ENCODE measurements around the gene CDS2.

GRCh38 chr20:5197847-5198650 lies 71.2 kb downstream of the CDS2 start:
- TF ChIP-seq CTCF (IDR thresholded peaks at IDR 0.05; ENCODE audit: insufficient read depth, low read length, poor library complexity, severe bottlenecking): no peak
- TF ChIP-seq EZH2phosphoT487 (conservative IDR thresholded peaks at IDR 0.05; ENCODE audit: low read length): no peak
